H1 (cell line): Measurements from ENCODE around the gene GPATCH2. TPM values are rescaled to one million over a fixed set of nuclear protein-coding genes. Genes with fewer than 3 reads are reported as not detected.

Experiments
- CTCF ChIA-PET: fragments of 300-600 bp; sonication (Branson Sonifier 250); formaldehyde crosslinking; loops from one replicate; lab custom pipeline; 2021; ENCODE audit not compliant: partially characterized antibody; lab: Charles Lee
- POLR2A ChIA-PET: fragments of 300-600 bp; sonication (Branson Sonifier 250); formaldehyde crosslinking; loops from one replicate; lab custom pipeline; 2021; ENCODE audit warnings: inconsistent platforms; ENCODE audit not compliant: partially characterized antibody; lab: Charles Lee
- DNase-seq, 2 experiments: peaks; one replicate each; pipeline versions ENCODE4 v3.0.0 to v3.0.0-alpha.2; 2010 to 2022; ENCODE audit warnings: low spot score in 2 of 2, low read depth in 1 of 2, mixed read lengths in 1 of 2
- FAIRE-seq: peaks from 2 replicates; lab custom pipeline; 2011; peaks lifted over from hg19 to GRCh38; lab: Jason Lieb, UNC
- H2AFZ ChIP-seq: 2 replicates; pipeline ENCODE4 v1.8.1; 2012; ENCODE audit warnings: low read length, inconsistent platforms
- H2AK5ac ChIP-seq: 2 replicates; pipeline ENCODE4 v1.6.1; 2013; ENCODE audit warnings: low read depth, low read length
- H2BK120ac ChIP-seq: replicated peaks from 2 replicates; pipeline ENCODE3; 2013; ENCODE audit warnings: low read depth, low read length, inconsistent platforms
- H2BK12ac ChIP-seq: 2 replicates; pipeline ENCODE4 v1.6.1; 2013; ENCODE audit warnings: low read depth, low read length
- H2BK15ac ChIP-seq: 2 replicates; pipeline ENCODE4 v1.6.1; 2013; ENCODE audit warnings: low read length
- H2BK20ac ChIP-seq: 2 replicates; pipeline ENCODE4 v1.6.1; 2013; ENCODE audit warnings: low read length
- H2BK5ac ChIP-seq: 2 replicates; pipeline ENCODE4 v1.6.1; 2013; ENCODE audit warnings: low read depth, low read length
- H3K14ac ChIP-seq: 2 replicates; pipeline ENCODE4 v1.6.1; 2013; ENCODE audit warnings: inconsistent platforms; ENCODE audit not compliant: insufficient read length
- H3K18ac ChIP-seq: 2 replicates; pipeline ENCODE4 v1.6.1; 2013; ENCODE audit warnings: low read length; ENCODE audit errors: extremely low read depth
- H3K23ac ChIP-seq: 2 replicates; pipeline ENCODE4 v1.6.1; 2013; ENCODE audit warnings: inconsistent platforms; ENCODE audit not compliant: insufficient read length
- H3K23me2 ChIP-seq: 2 replicates; pipeline ENCODE4 v1.6.1; 2013; ENCODE audit warnings: low read depth, low read length
- H3K27ac ChIP-seq: 2 replicates; pipeline ENCODE4 v1.6.1; 2011; ENCODE audit warnings: low read depth, low read length, inconsistent platforms
- H3K27me3 ChIP-seq, 4 experiments: replicated peaks in 1 of 4; 1 replicate in 1 of 4; 2 replicates in 3 of 4; pipeline versions ENCODE4 v1.6.1 to v1.8.1; 2011 to 2013; ENCODE audit warnings: low read length in 3 of 4, mild to moderate bottlenecking in 3 of 4, inconsistent platforms in 2 of 4, mixed read lengths in 2 of 4, moderate library complexity in 1 of 4; ENCODE audit not compliant: control insufficient read depth in 3 of 4, insufficient read depth in 3 of 4; ENCODE audit errors: extremely low read depth in 1 of 4
- H3K36me3 ChIP-seq, 4 experiments: 2 replicates each; pipeline versions ENCODE4 v1.6.1 to v1.8.1; 2011 to 2013; ENCODE audit warnings: mild to moderate bottlenecking in 4 of 4, low read length in 3 of 4, moderate library complexity in 2 of 4, control low read depth in 1 of 4, inconsistent platforms in 1 of 4; ENCODE audit not compliant: insufficient read depth in 4 of 4, control insufficient read depth in 2 of 4
- H3K4ac ChIP-seq: replicated peaks from 2 replicates; pipeline ENCODE3; 2013; ENCODE audit warnings: low read length, low read depth, mixed read lengths, inconsistent platforms; ENCODE audit not compliant: insufficient read length
- H3K4me1 ChIP-seq, 4 experiments: replicated peaks in 1 of 4; 1 replicate in 1 of 4; 2 replicates in 3 of 4; pipeline versions ENCODE4 v1.6.1 to v1.8.1; 2011 to 2013; ENCODE audit warnings: low read length in 3 of 4, inconsistent platforms in 2 of 4, mixed read lengths in 1 of 4; ENCODE audit not compliant: insufficient read depth in 4 of 4, control insufficient read depth in 3 of 4
- H3K4me2 ChIP-seq, 2 experiments: 2 replicates each; pipeline versions ENCODE4 v1.6.1 to v1.8.1; 2011 to 2013; ENCODE audit warnings: low read depth in 2 of 2, low read length in 2 of 2, control low read depth in 1 of 2, inconsistent platforms in 1 of 2, mild to moderate bottlenecking in 1 of 2; ENCODE audit not compliant: insufficient read depth in 1 of 2
- H3K4me3 ChIP-seq, 4 experiments: fragments of 200-600, 300-600 bp in 1 of 4; sonication (generic), shearing (Covaris generic), sonication (Bioruptor Twin) in 1 of 4; 2 replicates each; pipeline versions ENCODE4 v1.5.1 to v1.8.1; 2011 to 2016; ENCODE audit warnings: low read length in 4 of 4, low read depth in 3 of 4, control low read depth in 2 of 4, inconsistent platforms in 2 of 4, mild to moderate bottlenecking in 2 of 4, mixed read lengths in 1 of 4, moderate library complexity in 1 of 4; ENCODE audit not compliant: insufficient read depth in 2 of 4; ENCODE audit errors: extremely low read depth in 1 of 4
- H3K56ac ChIP-seq: replicated peaks from 2 replicates; pipeline ENCODE3; 2013; ENCODE audit warnings: low read depth, mild to moderate bottlenecking, mixed read lengths, low read length, inconsistent platforms; ENCODE audit not compliant: insufficient read length
- H3K79me1 ChIP-seq: 2 replicates; pipeline ENCODE4 v1.6.1; 2013; ENCODE audit warnings: low read depth, low read length, control low read depth
- H3K79me2 ChIP-seq, 2 experiments: 2 replicates each; pipeline versions ENCODE4 v1.6.1 to v1.8.1; 2012 to 2013; ENCODE audit warnings: low read length in 2 of 2, mild to moderate bottlenecking in 2 of 2, inconsistent platforms in 1 of 2; ENCODE audit not compliant: insufficient read depth in 2 of 2, control insufficient read depth in 1 of 2
- H3K9ac ChIP-seq, 4 experiments: replicated peaks in 1 of 4; 1 replicate in 1 of 4; 2 replicates in 3 of 4; pipeline versions ENCODE4 v1.6.1 to v1.8.1; 2011 to 2013; ENCODE audit warnings: low read depth in 3 of 4, low read length in 3 of 4, control low read depth in 2 of 4, mild to moderate bottlenecking in 2 of 4, moderate library complexity in 2 of 4, inconsistent platforms in 1 of 4; ENCODE audit errors: extremely low read depth in 1 of 4
- H3K9me3 ChIP-seq, 2 experiments: 2 replicates each; pipeline versions ENCODE4 v1.6.1 to v1.8.1; 2012 to 2013; ENCODE audit warnings: mild to moderate bottlenecking in 2 of 2, moderate library complexity in 2 of 2, control low read depth in 1 of 2, inconsistent platforms in 1 of 2, low read depth in 1 of 2, low read length in 1 of 2, mixed read lengths in 1 of 2; ENCODE audit not compliant: insufficient read depth in 2 of 2
- H4K20me1 ChIP-seq, 2 experiments: replicated peaks in 1 of 2; 2 replicates each; pipeline versions ENCODE3 to v1.8.1; 2011 to 2013; ENCODE audit warnings: inconsistent platforms in 2 of 2, low read length in 2 of 2, mild to moderate bottlenecking in 1 of 2; ENCODE audit not compliant: insufficient read depth in 2 of 2, control insufficient read depth in 1 of 2
- H4K5ac ChIP-seq: 2 replicates; pipeline ENCODE4 v1.6.1; 2013; ENCODE audit warnings: low read length, low read depth, mixed read lengths, inconsistent platforms; ENCODE audit not compliant: insufficient read length
- H4K8ac ChIP-seq: 2 replicates; pipeline ENCODE4 v1.8.0; 2013; ENCODE audit warnings: mild to moderate bottlenecking, moderate library complexity, low read length, inconsistent platforms; ENCODE audit not compliant: insufficient read depth; ENCODE audit errors: extremely low read depth
- H4K91ac ChIP-seq: replicated peaks from 2 replicates; pipeline ENCODE3; 2013; ENCODE audit warnings: low read length, mixed read lengths, inconsistent platforms; ENCODE audit not compliant: insufficient read length
- CTCF ChIP-seq, 3 experiments: IDR thresholded peaks; 1 replicate in 2 of 3; 2 replicates in 1 of 3; pipeline versions ENCODE4 v1.5.1 to v1.6.1; 2011; ENCODE audit warnings: low read length in 3 of 3, mild to moderate bottlenecking in 3 of 3, inconsistent platforms in 2 of 3, low read depth in 1 of 3, moderate library complexity in 1 of 3; ENCODE audit not compliant: insufficient read depth in 1 of 3; ENCODE audit errors: control extremely low read depth in 1 of 3
- WGBS, 2 experiments: shearing (Covaris generic) in 1 of 2; methylation state at CpG; one replicate each; pipeline versions ENCODE4 v1.1.6 to v1.1.7; 2013 to 2015; ENCODE audit warnings: low lambda C conversion rate in 2 of 2, mixed read lengths in 2 of 2, inconsistent platforms in 1 of 2, low coverage in 1 of 2, missing lambda C conversion rate in 1 of 2; ENCODE audit not compliant: insufficient replicate concordance in 2 of 2, insufficient coverage in 1 of 2, insufficient read length in 1 of 2; ENCODE audit errors: extremely low coverage in 1 of 2, missing lambda C conversion rate in 1 of 2; 5-methylcytosine and 5-hydroxymethylcytosine counted together
- polyA plus RNA-seq, 7 experiments: library from polyadenylated mRNA; depleted of rRNA in 3 of 7; stranded (reverse) in 5 of 7; unstranded in 2 of 7; fragments of >200 nt in 5 of 7; fragments of 200-250 nt in 2 of 7; gene quantifications; 1 replicate in 5 of 7; 2 replicates in 1 of 7; 4 replicates in 1 of 7; pipeline versions ENCODE4 v1.2.1 to v1.2.3, GENCODE V29; 2011 to 2013; ENCODE audit warnings: missing spikeins in 2 of 7, mixed read lengths in 2 of 7
- total RNA-seq: library from RNA; stranded (reverse); fragmentation: NEBNext Ultra II Directional; extraction: Animal tissue kit (Norgen Biotek cat#: 25700); gene quantifications from 2 replicates; pipeline ENCODE4 v1.2.1, GENCODE V29; 2021

The GPATCH2 gene
- total and polyA plus RNA-seq, 2 of the 8 experiments (the other 6 are each of a cell fraction or from before 2014, with no cell fraction given), result 3.9 to 13.1 TPM

GRCh38 chr1:217668351-217668940 lies 37.6 kb upstream of the GPATCH2 start:
- Histone ChIP-seq H3K79me2 (no peaks in the 10 kb centered on the region), H2BK120ac (no peak overlapping the region), H4K20me1 (no peaks in the 10 kb centered on the region), H3K4me3 (no peak overlapping the region), H3K79me1 (no peaks in the 10 kb centered on the region), H3K18ac (no peak overlapping the region), H2BK12ac (no peak overlapping the region), H3K23me2 (no peaks in the 10 kb centered on the region; the same call in 1 of the 2 replicates), H3K9me3 (no peaks in the 10 kb centered on the region), H3K23ac (no peak overlapping the region), H3K36me3 (no peaks in the 10 kb centered on the region), H3K4me2 (no peak overlapping the region), H2BK15ac (no peak overlapping the region), H4K91ac (no peak overlapping the region), H3K14ac (no peak overlapping the region), H3K27me3 (no peaks in the 10 kb centered on the region), H3K27ac (no peak overlapping the region), H4K5ac (no peak overlapping the region), H3K4ac (no peak overlapping the region), H2AFZ (no peak overlapping the region), H3K9ac (no peak overlapping the region), H3K4me1 (0 out of 7 replicates have a peak, but pooled peaks cover 0 to 2% (median 0%) of the 10 kb centered on the region in 4 experiments), H2BK5ac (no peak overlapping the region), H2AK5ac (no peak overlapping the region), H3K56ac (no peak overlapping the region), H2BK20ac (no peak overlapping the region), H4K8ac (no peak overlapping the region)
- CTCF ChIA-PET, result interaction anchor here (0.7 to 1.2 kb wide), 2 partner anchors 21 to 356 kb away, joined by 3 read pairs; no protein-coding TSS in a partner anchor
- TF ChIP-seq CTCF (IDR thresholded peaks at IDR 0.05; ENCODE audit: control extremely low read depth in 1 of 3, insufficient read depth in 1 of 3, low read depth in 1 of 3, low read length in 3 of 3), result no peak
- POLR2A ChIA-PET, result no interaction called here
- no peak for DNase-seq
- WGBS, 2 experiments, result 89% methylated on average over 2 of the region's 2 CpGs; no CpG with 5 or more reads in 1 of the 2 experiments
- FAIRE-seq, result no peak
